ES-I3 (cell line): ENCODE data around the gene RALBP1.
A peak's percentile ranks its signal among the peaks of the same experiment; 100 is the strongest.
"Not testable (repeated sequence)": the region's sequence is repeated elsewhere in the genome, so short reads cannot be mapped to it uniquely, and the experiment has no call there.

Experiments used
- H3K36me3 ChIP-seq: 2 replicates; pipeline ENCODE4 v1.6.1; 2013; ENCODE audit warnings: mild to moderate bottlenecking, low read length, control low read depth, moderate library complexity; ENCODE audit not compliant: insufficient read depth
- H3K4me1 ChIP-seq: 2 replicates; pipeline ENCODE4 v1.6.1; 2013; ENCODE audit warnings: mild to moderate bottlenecking, control low read depth, low read length; ENCODE audit not compliant: insufficient read depth
- H3K9ac ChIP-seq: 2 replicates; pipeline ENCODE4 v1.6.1; 2013; ENCODE audit warnings: low read depth, mild to moderate bottlenecking, low read length, moderate library complexity
- H3K9me3 ChIP-seq: 2 replicates; pipeline ENCODE4 v1.6.1; 2013; ENCODE audit warnings: mild to moderate bottlenecking, low read length, moderate library complexity; ENCODE audit not compliant: control insufficient read depth, insufficient read depth

The RALBP1 gene

DNA sequence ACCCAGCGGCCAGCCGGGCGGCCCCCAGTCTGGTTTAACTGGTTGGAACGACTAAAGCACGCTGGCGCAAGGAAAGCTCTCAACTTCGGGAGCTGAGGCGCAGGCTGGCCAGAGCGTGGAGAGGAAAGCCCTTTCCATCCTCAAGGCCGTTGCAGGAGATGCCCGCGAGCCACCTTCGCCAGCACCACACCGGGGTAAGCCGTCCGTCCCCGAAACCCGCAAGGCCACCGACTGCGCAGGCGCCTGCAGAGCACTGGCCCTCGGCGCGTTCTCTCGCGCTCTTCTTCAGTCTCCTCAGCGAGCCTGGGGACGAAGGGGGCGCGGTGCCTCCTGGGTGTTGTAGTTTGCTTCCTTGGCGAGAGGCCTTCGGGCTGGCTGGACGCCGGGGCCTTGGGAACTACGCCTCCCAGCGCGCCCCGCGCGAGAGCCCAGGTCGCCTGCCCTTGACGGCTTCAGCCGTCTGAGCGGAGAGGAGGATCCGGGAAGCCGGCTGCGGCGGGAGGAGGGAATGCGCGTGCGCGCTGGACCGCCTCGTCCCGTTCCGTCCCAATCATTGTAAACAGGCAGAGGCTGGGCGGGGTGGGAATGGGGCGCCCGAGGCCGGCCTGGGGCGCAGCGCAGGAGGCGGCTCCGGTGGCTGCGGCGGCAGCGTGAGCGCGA, at the start of gene RALBP1:
TSS of gene RALBP1 (plus strand) at position 531 of the 660 bp plus-strand sequence. CDS start 37,533 bp downstream, outside the sequence.
- Histone ChIP-seq H3K36me3 (no peaks in the 10 kb centered on the region; the same call in 1 of the 2 replicates), H3K9ac (peak within 1 kb of the TSS; percentile 99), H3K9me3 (0 out of 2 replicates have a peak, but pooled peaks cover 2% of the 10 kb centered on the region), H3K4me1 (peaks cover 5% of the 10 kb centered on the region; the same call in 1 of the 2 replicates)

DNA sequence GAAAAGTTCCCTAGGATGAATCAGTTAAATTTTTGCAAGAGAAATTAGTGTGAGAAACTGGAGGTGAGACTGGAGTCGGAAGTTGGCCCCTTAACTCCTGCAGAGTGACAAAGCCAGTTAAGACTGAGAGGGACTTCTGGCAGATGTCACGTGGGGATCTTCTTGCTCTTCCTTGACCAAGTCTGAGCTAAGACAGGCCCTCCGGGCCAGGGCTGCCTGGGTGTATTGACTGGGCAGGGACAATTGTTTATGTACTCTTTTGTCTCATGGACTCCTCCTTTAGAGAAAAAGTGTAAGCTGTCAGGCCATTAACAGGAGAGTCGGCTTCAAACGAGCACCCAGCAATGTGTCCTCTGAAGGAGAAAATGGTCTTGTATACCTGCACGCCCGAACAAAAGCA, 48.6 kb upstream of the RALBP1 start:
- H3K36me3 ChIP-seq: no peaks in the 10 kb centered on the region

DNA sequence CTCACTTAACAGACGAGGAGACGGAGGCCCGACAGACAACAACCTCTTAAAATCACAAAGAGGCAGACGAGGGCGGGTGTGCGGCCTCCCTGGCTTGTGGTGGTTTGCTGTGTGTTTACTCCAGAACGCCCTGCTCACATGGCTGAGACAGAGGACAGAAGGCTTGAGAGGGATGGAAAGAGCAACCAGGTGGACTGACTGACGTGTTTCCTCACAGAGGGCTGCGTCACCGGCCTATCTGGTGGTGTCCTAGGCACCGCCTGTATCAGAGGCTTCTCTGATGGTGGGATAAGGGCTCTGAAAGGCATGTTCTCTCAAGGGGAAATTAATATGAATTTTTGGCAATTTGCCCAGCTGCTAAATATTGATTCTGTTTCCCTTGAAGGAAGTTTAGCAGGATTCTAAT, 47.0 kb upstream of the RALBP1 start:
- Histone ChIP-seq H3K9ac (no peak overlapping the region), H3K9me3 (peaks cover 7% of the 10 kb centered on the region; the same call in 1 of the 2 replicates), H3K4me1 (no peaks in the 10 kb centered on the region), H3K36me3 (no peaks in the 10 kb centered on the region)

More for the DNA sequence above, 48.6 kb upstream of the RALBP1 start:
- H3K9ac ChIP-seq: no peak overlapping the region
- peaks cover 7% of the 10 kb centered on the region; the same call in 1 of the 2 replicates for H3K9me3 ChIP-seq
- H3K4me1 ChIP-seq: no peaks in the 10 kb centered on the region

DNA sequence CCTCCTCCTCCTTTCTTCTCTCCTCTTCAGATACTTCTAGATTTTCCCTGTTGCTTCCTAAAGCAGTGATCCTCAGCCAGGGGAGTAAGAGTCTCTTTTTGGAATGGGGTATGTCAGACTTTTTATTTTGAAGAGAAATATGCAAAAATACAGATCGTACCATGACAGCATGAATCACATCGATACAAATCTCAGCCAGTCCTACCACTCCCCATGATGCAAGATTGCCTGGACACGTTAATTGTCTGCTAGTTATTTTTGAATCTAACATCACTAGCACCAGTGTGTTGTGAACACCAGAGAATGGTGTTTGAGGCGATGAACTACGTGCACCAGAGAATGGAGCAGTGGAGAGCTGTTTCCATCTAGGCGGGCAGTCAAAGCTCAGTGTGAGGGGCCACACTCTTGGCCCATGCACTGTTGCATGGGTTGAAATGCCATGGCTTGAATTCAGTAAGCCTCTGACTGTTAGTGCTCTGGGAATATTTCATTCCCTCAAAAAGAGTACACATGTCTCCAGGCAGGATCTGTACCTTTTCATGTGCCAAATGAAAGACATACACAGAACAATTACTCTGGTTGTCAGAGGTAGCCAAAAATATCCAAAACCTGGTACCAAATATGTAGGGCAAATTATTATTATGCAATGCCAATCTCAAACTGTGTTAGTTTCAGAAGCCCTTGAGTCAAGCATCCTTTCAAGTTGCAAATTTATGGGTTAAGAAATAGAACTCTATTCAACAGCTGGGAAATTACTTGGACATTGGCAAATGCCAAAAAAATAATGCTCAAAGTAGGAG, 46.3 kb upstream of the RALBP1 start:
- no peaks in the 10 kb centered on the region for H3K36me3 ChIP-seq
- H3K4me1 ChIP-seq: peaks cover 4% of the 10 kb centered on the region; the same call in 1 of the 2 replicates
- peaks cover 7% of the 10 kb centered on the region; the same call in 1 of the 2 replicates for H3K9me3 ChIP-seq
- H3K9ac ChIP-seq: no peak overlapping the region

DNA sequence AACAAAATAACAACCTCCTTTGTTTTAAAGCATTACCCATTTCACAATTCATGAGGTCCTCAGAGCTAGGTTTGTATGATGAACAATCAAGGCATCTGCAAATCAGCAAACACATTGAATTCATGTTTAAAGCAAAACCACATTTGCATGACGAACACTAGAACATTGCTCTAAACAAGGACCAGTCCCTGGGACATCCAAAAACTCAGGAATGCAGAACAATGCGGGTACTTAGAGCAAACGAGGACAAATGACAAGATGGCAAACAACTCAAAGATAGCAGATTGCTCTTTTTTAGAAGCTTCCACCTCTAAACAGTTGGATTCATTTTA, 45.7 kb upstream of the RALBP1 start:
- no peaks in the 10 kb centered on the region for H3K36me3 ChIP-seq
- peaks cover 6% of the 10 kb centered on the region; the same call in 1 of the 2 replicates for H3K9me3 ChIP-seq
- H3K9ac ChIP-seq: no peak overlapping the region
- H3K4me1 ChIP-seq: peaks cover 4% of the 10 kb centered on the region; the same call in 1 of the 2 replicates

DNA sequence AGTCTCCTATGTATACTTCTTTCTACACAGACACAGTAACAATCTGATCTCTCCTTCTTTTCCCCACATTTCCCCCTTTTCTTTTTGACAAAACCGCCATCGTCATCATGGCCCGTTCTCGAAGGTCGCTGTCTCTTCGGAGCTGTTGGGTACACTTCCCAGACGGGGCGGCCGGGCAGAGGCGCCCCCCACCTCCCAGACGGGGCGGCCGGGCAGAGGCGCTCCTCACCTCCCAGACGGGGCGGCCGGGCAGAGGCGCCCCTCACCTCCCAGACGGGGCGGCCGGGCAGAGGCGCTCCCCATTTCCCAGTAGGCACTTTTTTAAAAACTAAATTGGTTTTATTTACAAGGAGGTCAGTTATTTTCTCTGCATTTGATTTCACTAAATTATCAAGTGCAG, 45.0 kb upstream of the RALBP1 start:
- not testable (repeated sequence) for H3K9ac ChIP-seq, H3K9me3 ChIP-seq, H3K36me3 ChIP-seq, H3K4me1 ChIP-seq

DNA sequence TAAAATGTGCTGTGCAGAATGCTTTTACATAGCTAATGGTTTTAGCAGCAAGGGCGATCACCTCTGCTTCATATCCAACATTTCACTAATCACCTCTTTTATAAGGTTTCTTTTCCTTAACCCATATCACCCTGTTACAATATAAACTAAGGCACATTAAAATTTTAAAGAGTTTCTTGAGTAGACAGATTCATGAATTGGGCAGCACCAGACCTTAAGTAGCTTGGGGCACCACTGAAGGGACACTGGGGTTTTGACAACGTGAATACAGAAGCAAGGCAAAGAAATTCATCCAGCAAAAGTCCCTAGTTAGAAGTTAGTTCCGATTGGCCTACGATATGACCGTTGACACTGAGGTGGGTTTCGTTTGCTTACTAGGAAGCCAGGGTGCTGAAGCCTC, 44.0 kb upstream of the RALBP1 start:
- Histone ChIP-seq H3K9me3 (peaks cover 4% of the 10 kb centered on the region; the same call in 1 of the 2 replicates), H3K36me3 (no peaks in the 10 kb centered on the region), H3K4me1 (peaks cover 4% of the 10 kb centered on the region; the same call in 1 of the 2 replicates), H3K9ac (no peak overlapping the region)

DNA sequence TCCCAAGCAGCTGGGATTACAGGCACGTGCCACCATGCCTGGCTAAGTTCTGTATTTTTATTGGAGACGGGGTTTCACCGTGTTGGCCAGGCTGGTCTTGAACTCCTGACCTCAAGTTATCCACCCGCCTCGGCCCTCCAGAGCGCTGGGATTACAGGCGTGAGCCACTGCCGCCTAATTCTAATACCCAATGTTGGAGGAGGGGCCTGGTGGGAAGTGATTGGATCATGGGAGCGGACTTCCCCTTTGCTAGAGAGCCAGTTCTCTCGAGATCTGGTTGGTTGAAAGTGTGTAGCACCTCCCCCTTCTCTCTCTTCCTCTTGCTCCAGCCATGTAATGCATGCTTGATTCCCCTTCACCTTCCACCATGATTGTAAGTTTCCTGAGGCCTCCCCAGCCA, 42.2 kb upstream of the RALBP1 start:
- H3K4me1 ChIP-seq, H3K9me3 ChIP-seq, H3K36me3 ChIP-seq, H3K9ac ChIP-seq: not testable (repeated sequence)

DNA sequence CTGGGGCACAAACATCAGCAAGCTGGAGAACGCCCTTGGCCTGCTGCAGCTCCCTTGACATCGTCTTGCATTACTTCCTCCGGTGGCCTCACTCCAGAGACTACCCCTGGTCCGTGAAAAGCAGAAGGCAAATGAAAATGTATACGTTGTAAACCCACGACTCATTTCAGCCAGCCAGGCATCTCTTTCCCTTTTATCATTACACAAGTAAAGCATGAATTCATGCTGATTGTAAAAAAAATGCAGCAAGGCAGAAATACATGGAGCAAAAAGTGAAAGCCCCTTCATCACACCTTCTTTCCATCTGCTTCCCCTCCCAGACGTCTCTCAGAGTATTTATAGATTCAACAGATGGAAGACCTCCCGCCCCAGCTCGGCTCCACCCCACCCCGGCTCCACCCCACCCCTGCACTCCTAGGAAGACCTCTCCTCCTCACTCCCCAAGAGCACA, 41.6 kb upstream of the RALBP1 start:
- Histone ChIP-seq H3K4me1 (peaks cover 10% of the 10 kb centered on the region; the same call in 1 of the 2 replicates), H3K36me3 (no peaks in the 10 kb centered on the region), H3K9me3 (peaks cover 4% of the 10 kb centered on the region; the same call in 1 of the 2 replicates), H3K9ac (no peak overlapping the region; the same call in 1 of the 2 replicates)

DNA sequence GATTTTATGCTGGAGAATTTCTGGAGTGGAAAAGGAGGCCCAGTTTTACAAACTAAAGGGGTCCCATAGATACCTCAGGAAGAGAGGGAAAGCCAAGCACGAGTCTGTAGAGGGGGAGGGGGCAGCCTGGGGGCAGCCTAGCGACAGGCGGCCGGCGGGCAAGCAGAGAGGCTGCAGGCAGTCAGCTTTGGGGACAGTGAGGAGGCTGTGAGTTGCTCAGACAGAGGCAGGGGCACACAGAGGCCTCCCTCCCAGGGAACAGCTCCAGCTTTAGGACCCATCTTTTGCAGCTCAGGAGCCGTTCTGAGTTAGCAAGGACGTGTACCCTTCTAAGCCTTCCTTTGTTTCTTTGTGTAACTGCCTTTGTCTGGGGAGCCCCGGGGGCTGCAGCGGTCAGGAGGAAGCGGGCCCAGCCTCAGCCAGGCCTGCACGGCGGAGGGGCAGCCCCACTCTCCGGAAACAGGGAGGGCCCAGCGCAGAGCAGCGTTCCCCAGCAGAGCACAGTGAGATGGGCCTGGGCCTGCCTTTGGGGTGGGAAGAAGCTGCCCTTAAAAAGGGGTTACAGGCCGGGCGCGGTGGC, 41.1 kb upstream of the RALBP1 start:
- Histone ChIP-seq H3K9me3 (peaks cover 4% of the 10 kb centered on the region; the same call in 1 of the 2 replicates), H3K36me3 (no peaks in the 10 kb centered on the region), H3K9ac (peak overlapping the region; percentile 15), H3K4me1 (peaks cover 10% of the 10 kb centered on the region; the same call in 1 of the 2 replicates)

DNA sequence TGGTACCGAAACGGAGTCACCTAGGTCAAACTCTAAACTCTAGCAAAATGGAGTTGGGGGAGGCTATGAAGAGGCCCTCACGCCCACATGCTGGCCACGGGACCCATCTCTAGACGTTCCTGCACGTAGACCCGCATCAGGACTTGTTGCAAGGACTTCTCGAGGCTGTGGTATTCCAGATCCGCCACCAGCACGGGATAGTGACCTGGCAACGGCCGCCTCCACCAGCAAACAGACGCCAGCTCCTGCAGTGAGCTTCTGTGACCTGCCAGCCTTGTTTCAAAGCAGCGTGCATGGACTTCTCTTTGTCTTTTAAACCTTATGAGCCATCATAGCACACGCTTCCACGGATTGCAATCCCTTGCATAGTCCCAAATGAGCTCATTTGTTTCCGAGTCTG, 40.3 kb upstream of the RALBP1 start:
- peaks cover 10% of the 10 kb centered on the region; the same call in 1 of the 2 replicates for H3K4me1 ChIP-seq
- H3K9me3 ChIP-seq: peaks cover 4% of the 10 kb centered on the region; the same call in 1 of the 2 replicates
- H3K36me3 ChIP-seq: no peaks in the 10 kb centered on the region
- H3K9ac ChIP-seq: no peak overlapping the region

DNA sequence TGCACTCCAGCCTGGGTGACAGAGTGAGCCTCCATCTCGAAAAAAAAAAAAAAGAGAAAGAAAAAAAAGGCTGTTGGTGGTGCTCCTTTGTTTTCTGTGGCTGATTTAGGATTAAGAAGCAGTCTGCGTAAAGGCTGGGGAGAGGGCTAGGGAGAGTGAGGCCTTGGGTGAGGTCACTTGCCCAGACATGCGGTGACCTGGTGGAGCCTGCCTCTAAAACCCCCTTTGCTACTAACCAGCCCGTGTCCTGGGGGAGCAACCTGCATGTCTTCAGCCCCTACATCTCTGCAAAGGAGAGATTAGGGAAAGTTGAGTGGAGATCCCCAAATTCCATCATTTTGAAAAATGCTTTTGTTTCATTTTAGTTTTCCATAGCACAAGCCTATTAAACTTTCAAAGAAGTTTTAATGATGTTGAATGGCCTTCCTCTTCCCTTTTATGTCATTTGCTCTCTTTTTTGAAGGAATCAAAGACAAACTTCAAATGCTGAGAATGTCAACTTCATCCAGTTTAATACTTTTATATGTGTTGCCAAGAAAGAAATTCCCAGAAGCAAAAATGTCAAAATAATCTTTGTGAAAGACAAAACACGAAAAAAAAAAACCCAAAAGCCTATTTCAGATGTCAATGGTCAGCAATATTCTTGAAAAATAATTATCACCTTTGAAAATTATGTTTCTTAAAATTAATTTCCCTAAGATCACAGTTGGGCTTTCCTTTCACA, 38.9 kb upstream of the RALBP1 start:
- no peaks in the 10 kb centered on the region for H3K36me3 ChIP-seq
- no peaks in the 10 kb centered on the region; the same call in 1 of the 2 replicates for H3K9me3 ChIP-seq
- no peak overlapping the region for H3K9ac ChIP-seq
- peaks cover 10% of the 10 kb centered on the region; the same call in 1 of the 2 replicates for H3K4me1 ChIP-seq

DNA sequence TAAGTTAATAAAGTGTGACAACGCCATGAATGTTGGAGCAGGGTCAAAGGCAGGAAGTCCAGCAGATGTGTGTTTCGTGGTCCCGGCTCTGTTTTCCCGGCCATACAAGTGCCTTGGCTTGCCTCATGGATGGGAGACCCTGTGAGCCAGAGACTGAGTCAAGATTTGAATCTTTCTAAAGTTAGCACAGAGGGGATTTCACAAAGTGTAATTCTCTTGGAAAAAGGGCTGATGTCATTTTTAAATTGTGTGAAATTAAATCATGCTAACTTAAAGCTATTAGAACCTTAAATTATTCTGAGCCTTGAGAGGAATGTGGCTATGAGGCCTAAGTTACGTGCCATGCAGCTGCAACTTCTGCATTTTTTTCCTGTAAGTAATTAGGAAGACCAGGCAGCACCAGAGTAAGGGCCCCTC, 38.3 kb upstream of the RALBP1 start:
- no peaks in the 10 kb centered on the region for H3K9me3 ChIP-seq
- H3K4me1 ChIP-seq: peaks cover 10% of the 10 kb centered on the region; the same call in 1 of the 2 replicates
- no peak overlapping the region for H3K9ac ChIP-seq
- no peaks in the 10 kb centered on the region for H3K36me3 ChIP-seq

DNA sequence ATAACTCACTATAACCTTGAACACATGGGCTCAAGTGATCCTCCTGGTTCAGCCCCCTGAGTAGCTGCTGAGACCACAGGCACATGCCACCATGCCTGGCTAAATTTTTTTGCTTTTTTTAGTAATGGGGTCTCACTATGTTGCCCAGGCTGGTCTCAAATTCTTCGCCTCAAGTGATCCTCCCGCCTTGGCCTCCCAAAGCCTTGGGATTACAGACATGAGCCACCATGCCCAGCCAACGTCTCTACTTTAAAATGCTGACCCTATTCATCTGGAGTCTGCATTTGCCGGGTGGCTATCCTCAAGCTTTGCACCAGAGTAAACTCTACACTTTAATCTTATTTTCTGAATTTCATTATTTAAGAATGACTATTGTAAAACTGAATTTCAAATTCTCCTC, 37.6 kb upstream of the RALBP1 start:
- H3K9ac ChIP-seq: no peak overlapping the region

More for the DNA sequence above, 37.6 kb upstream of the RALBP1 start:
- H3K4me1 ChIP-seq: peaks cover 10% of the 10 kb centered on the region; the same call in 1 of the 2 replicates
- no peaks in the 10 kb centered on the region for H3K9me3 ChIP-seq
- H3K36me3 ChIP-seq: no peaks in the 10 kb centered on the region
